Raji (cell line): Measurements from ENCODE around the gene CD40.

Experiments
- POLR2A ChIP-seq: IDR thresholded peaks from 2 replicates; pipeline ENCODE4 v1.6.1; 2011; ENCODE audit warnings: low read depth, low read length, control low read depth; ENCODE audit not compliant: insufficient read depth

The CD40 gene

DNA sequence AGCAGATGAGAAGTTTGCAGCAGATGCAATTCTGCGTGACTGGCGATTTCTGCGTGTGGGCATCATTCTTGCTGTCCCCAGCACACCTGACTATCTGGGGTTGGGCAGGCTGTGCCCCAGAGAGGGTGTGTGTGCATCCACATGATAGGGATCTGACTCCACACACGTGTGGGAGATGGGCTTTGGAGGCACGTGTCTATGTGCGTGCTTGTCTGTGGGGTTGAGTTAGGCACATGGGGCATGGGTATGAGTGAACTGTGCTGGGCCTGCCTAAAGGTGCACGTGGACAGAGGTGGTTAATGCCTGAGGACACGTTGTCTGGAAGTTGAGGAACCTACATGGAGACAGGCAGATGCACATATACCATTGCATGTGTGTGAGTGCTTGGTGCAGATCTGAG lies 50.3 kb downstream of the CD40 start:
- no peak for TF ChIP-seq POLR2A

DNA sequence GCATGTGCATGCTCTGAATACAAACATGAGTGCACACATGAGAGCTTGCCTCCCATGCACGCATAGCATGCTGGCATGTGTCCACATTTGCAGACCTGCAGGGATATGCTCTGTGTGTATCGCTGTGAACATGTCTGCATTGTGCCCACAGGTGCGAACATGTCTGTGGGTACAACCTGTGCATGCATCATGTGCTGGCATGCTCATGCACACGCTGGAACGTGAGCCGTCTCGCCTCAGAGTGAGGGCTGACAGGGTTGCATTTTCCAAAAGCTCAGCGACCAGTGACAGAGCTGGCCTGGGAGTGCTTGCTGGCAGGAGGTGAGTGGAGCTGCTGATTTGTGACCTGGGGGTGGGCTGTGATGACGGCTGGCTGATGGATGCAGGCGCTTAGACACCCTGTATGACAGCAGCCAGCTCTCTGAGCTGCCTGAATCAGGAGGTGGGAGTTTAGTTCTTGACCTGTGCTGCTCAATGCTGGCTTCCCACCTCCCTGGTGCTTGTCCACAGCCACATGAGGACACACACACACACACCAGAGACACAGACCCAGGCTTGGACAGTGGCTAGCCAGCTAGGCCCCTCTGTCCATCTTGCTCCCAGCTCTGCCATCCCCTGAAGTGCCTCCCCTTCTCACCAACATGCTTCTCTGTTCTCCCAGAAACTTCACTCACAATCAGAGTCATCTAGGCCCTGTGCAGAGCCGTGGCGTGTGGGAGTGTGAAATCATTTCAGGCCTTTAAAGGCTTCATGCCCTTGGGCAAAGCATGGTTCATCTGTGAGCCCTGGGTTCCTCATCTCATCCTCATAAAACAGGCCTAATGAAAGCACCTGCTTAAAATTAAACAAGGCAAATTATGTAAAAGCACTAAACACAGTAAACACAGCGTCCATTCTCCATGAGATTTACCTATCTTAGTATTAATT lies 51.4 kb downstream of the CD40 start:
- no peak for TF ChIP-seq POLR2A

- TF ChIP-seq POLR2A: no peak
Observed at GRCh38 chr20:46171476-46171875, 53.4 kb downstream of the CD40 start.

DNA sequence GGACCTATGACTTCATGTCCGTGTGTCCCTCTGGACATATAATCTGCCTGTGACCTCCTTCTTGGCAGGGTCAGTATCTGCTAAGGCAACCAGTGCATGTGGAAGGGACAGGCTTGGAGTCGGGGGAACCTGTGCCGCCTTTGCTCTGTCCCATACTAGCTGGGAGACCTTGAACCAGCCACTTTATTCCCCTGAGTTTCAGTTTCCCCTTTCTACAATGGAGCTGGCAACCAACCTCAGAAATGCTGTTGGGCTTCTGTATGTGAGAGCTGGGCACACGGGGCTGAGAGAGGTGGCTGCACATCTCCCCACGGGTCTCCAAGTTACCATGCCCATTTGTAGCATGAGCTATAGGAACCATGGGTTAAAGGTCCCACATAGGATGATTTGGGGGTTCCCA lies 53.8 kb downstream of the CD40 start:
- no peak for TF ChIP-seq POLR2A

- no peak for TF ChIP-seq POLR2A
Observed at GRCh38 chr20:46172455-46172854, 54.3 kb downstream of the CD40 start.

- no peak for TF ChIP-seq POLR2A
Observed at GRCh38 chr20:46172961-46173536, 54.9 kb downstream of the CD40 start.

DNA sequence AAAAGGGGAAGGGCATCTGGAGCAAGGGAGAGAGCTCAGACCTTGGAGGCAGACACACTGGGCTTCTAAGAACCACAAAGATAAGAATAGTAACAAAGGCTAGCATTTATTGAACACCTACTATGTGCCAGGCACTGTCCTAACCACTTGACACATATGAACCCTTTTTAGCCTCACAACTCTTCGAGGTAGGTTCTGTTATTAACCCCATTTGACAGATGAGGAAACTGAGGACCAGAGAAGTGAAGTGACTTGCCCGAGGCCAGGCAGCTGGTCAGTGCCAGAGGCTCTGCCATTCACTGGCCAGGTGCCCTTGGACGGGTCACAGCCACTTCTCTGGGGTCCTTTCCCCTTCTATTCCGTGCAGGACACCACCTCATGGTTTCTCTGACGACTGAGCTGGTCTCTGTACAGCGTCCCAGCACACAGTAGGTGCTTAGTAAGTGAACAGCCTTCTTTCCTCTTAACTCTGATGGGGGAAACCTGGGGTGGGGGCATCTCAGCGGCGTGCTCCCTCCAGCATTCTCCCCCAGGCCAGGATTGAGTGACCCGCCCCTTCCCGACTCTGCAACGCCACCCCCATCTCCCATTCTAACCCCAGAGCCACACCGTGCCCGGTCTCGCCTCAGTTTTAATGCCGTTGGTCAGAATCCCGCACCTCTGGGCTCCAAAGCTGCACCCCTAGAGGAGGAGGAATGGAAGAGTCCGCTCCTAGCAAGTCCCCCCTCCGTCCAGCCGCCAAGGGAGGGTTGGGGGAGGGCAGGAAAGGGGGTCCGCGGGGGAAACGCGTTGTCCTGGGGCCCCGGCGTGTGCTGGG lies 55.7 kb downstream of the CD40 start:
- TF ChIP-seq POLR2A: no peak

GRCh38 chr20:46174469-46175126 lies 56.5 kb downstream of the CD40 start:
- no peak for TF ChIP-seq POLR2A

DNA sequence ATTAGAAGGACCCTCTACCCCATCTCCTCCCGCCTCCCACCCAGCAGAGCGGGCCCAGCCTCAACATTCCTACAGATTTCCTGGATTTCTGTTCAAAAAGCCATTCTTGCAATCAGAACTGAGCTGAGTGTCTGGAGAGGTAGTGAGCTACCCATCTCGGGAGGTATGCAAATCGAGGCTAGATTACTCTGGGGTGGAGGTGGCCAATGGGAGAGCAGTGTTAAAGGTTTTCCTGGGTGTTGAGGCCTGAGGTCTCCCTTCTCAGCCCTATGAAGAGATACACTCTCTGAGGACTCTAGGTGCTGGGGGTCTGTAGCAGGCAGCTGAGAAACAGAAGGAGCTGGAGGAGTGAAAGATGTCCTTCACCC lies 57.0 kb downstream of the CD40 start:
- no peak for TF ChIP-seq POLR2A

GRCh38 chr20:46176739-46177378 lies 58.7 kb downstream of the CD40 start:
- no peak for TF ChIP-seq POLR2A

- TF ChIP-seq POLR2A: no peak
Observed at GRCh38 chr20:46177768-46178167, 59.7 kb downstream of the CD40 start.

GRCh38 chr20:46178891-46179290 lies 60.8 kb downstream of the CD40 start:
- TF ChIP-seq POLR2A: no peak
